NT2/D1 (cell line): ENCODE measurements around the gene HS1BP3.

Source experiments
- SUZ12 ChIP-seq: IDR thresholded peaks from 2 replicates; pipeline ENCODE4 v1.6.1; 2011; ENCODE audit not compliant: insufficient read length, insufficient read depth; ENCODE audit errors: extremely low read depth
- YY1 ChIP-seq: IDR thresholded peaks from 2 replicates; pipeline ENCODE4 v1.6.1; 2011; ENCODE audit not compliant: insufficient read length, insufficient read depth
- ZNF274 ChIP-seq: IDR thresholded peaks from 2 replicates; pipeline ENCODE4 v1.6.1; 2011; ENCODE audit warnings: mild to moderate bottlenecking, low read depth, low read length

- TF ChIP-seq ZNF274: no peak
- no peak for TF ChIP-seq YY1
- no peak for TF ChIP-seq SUZ12
These were observed 5.6 kb downstream of the HS1BP3 start for GRCh38 chr2:20645301-20645701.
